Naive thymus-derived CD4-positive, alpha-beta T cell (primary cell): Measurements from ENCODE around the gene HAUS3. TPM values are rescaled to one million over a fixed set of nuclear protein-coding genes. Genes with fewer than 3 reads are reported as not detected.
A peak's percentile ranks its signal among the peaks of the same experiment; 100 is the strongest.

Experiments
- ATAC-seq: fragments of 150-1000 bp; cut with Tn5 transposase; 2 replicates; pipeline ENCODE4 v1.10.0; 2021; ENCODE audit warnings: mild to moderate bottlenecking, moderate library complexity
- CTCF ChIA-PET: fragments of 350-600 bp; sonication (Branson Sonifier 250); formaldehyde crosslinking; loops from one replicate; lab custom pipeline; 2021; ENCODE audit warnings: antibody characterized with exemption; lab: Charles Lee
- POLR2A ChIA-PET: fragments of 350-600 bp; sonication (Branson Sonifier 250); formaldehyde crosslinking; loops from one replicate; lab custom pipeline; 2021; ENCODE audit warnings: antibody characterized with exemption, inconsistent platforms; lab: Charles Lee
- DNase-seq, 9 donors: peaks; one replicate each; pipeline versions ENCODE4 v3.0.0 to v3.0.0-alpha.2; 2020 to 2022; ENCODE audit warnings: mixed read lengths in 1 of 9
- H3K27ac ChIP-seq: one replicate; pipeline ENCODE4 v1.7.0; 2013; ENCODE audit warnings: mild to moderate bottlenecking, low read depth, low read length, moderate library complexity
- H3K27me3 ChIP-seq, 2 donors: one replicate each; pipeline ENCODE4 v1.7.0; 2013; ENCODE audit warnings: low read length in 2 of 2, mild to moderate bottlenecking in 2 of 2, moderate library complexity in 2 of 2; ENCODE audit not compliant: control insufficient read depth in 2 of 2, insufficient read depth in 2 of 2
- H3K36me3 ChIP-seq, 3 experiments: 1 replicate in 2 of 3; 2 replicates in 1 of 3; pipeline ENCODE4 v1.7.0; 2013; ENCODE audit warnings: low read length in 3 of 3, mild to moderate bottlenecking in 3 of 3, moderate library complexity in 1 of 3; ENCODE audit not compliant: insufficient read depth in 3 of 3, control insufficient read depth in 2 of 3
- H3K4me1 ChIP-seq, 2 donors: one replicate each; pipeline ENCODE4 v1.7.0; 2013; ENCODE audit warnings: low read length in 2 of 2, mild to moderate bottlenecking in 2 of 2, moderate library complexity in 1 of 2; ENCODE audit not compliant: control insufficient read depth in 2 of 2, insufficient read depth in 2 of 2
- H3K4me3 ChIP-seq: 2 replicates; pipeline ENCODE4 v1.7.0; 2013; ENCODE audit warnings: mild to moderate bottlenecking, low read length
- H3K9me3 ChIP-seq, 3 experiments: 1 replicate in 2 of 3; 2 replicates in 1 of 3; pipeline ENCODE4 v1.7.0; 2013; ENCODE audit warnings: low read length in 3 of 3; ENCODE audit not compliant: control insufficient read depth in 2 of 3
- H3K27ac Mint-ChIP-seq, 9 donors: one replicate each; pipeline ENCODE4 v1.8.0; 2020 to 2022; ENCODE audit warnings: mixed read lengths in 9 of 9, mild to moderate bottlenecking in 8 of 9, moderate library complexity in 5 of 9, inconsistent platforms in 2 of 9
- H3K27me3 Mint-ChIP-seq, 5 donors: one replicate each; pipeline ENCODE4 v1.8.0; 2021 to 2022; ENCODE audit warnings: mixed read lengths in 5 of 5, mild to moderate bottlenecking in 1 of 5
- H3K36me3 Mint-ChIP-seq, 5 donors: one replicate each; pipeline ENCODE4 v1.8.0; 2020 to 2022; ENCODE audit warnings: mixed read lengths in 5 of 5, mild to moderate bottlenecking in 3 of 5, inconsistent platforms in 1 of 5
- H3K4me1 Mint-ChIP-seq, 7 donors: one replicate each; pipeline ENCODE4 v1.8.0; 2020 to 2022; ENCODE audit warnings: mixed read lengths in 7 of 7, mild to moderate bottlenecking in 3 of 7, inconsistent platforms in 1 of 7
- H3K4me3 Mint-ChIP-seq, 10 donors: one replicate each; pipeline ENCODE4 v1.8.0; 2020 to 2022; ENCODE audit warnings: mild to moderate bottlenecking in 10 of 10, mixed read lengths in 10 of 10, moderate library complexity in 6 of 10, inconsistent platforms in 2 of 10
- H3K9me3 Mint-ChIP-seq, 11 donors: one replicate each; pipeline ENCODE4 v1.8.0; 2020 to 2022; ENCODE audit warnings: mixed read lengths in 11 of 11, mild to moderate bottlenecking in 4 of 11, inconsistent platforms in 1 of 11, moderate library complexity in 1 of 11
- intact Hi-C, 2 donors: fragments of 100-400 bp; cut with micrococcal nuclease; formaldehyde crosslinking; loops; one replicate each; pipeline ENCODE4 v1.15.1; 2023
- polyA plus RNA-seq, 2 donors: library from polyadenylated mRNA; unstranded; fragments of 300-500 nt; fragmentation: Illumina TruSeq; gene quantifications; one replicate each; pipeline ENCODE4 v1.2.3, GENCODE V29; 2021
- total RNA-seq, 6 experiments: library from RNA in 5 of 6; stranded (reverse) in 5 of 6; gene quantifications; 1 replicate in 5 of 6; 2 replicates in 1 of 6; pipeline ENCODE4 v1.2.3 and lab custom pipeline; 2021 to 2026

Gene HAUS3
- total and polyA plus RNA-seq, 7 experiments from 2014 or later = 18.5 to 88.2 (median 33.4) TPM

DNA sequence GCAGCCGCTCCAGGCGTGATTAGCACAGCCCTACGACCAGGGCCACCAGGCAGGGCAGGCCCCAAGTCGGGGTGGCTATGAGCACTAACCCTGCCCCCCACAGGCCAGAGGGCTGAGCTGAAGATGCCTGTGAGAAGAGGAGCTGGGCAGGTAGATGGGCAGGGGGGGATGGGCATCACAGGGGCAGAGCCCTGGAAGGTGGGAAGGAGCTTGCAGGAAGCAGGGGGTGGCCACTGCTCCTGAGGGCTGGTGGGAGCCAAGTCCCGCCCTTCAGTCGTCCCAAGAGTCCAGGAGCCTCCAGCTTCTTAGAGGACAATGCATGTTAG lies 27.2 kb upstream of the HAUS3 start:
- Mint-ChIP-seq H3K27ac (no peak overlapping the region), H3K4me1 (peaks cover 0 to 4% (median 0%) of the 10 kb centered on the region in 7 donors), H3K36me3 (peaks cover 0 to 8% (median 3%) of the 10 kb centered on the region in 5 donors), H3K9me3 (peaks cover 0 to 1% (median 0%) of the 10 kb centered on the region in 11 donors), H3K27me3 (no peaks in the 10 kb centered on the region), H3K4me3 (no peak overlapping the region)
- H3K27me3 ChIP-seq = no peaks in the 10 kb centered on the region
- no peak overlapping the region for H3K27ac ChIP-seq
- no peak for DNase-seq
- ATAC-seq = no peak
- intact Hi-C loops = no loop called here
- no peaks in the 10 kb centered on the region for H3K36me3 ChIP-seq
- no peaks in the 10 kb centered on the region for H3K4me1 ChIP-seq
- H3K4me3 ChIP-seq = no peak overlapping the region
- H3K9me3 ChIP-seq = no peaks in the 10 kb centered on the region
- POLR2A ChIA-PET = no interaction called here
- CTCF ChIA-PET = no interaction called here

DNA sequence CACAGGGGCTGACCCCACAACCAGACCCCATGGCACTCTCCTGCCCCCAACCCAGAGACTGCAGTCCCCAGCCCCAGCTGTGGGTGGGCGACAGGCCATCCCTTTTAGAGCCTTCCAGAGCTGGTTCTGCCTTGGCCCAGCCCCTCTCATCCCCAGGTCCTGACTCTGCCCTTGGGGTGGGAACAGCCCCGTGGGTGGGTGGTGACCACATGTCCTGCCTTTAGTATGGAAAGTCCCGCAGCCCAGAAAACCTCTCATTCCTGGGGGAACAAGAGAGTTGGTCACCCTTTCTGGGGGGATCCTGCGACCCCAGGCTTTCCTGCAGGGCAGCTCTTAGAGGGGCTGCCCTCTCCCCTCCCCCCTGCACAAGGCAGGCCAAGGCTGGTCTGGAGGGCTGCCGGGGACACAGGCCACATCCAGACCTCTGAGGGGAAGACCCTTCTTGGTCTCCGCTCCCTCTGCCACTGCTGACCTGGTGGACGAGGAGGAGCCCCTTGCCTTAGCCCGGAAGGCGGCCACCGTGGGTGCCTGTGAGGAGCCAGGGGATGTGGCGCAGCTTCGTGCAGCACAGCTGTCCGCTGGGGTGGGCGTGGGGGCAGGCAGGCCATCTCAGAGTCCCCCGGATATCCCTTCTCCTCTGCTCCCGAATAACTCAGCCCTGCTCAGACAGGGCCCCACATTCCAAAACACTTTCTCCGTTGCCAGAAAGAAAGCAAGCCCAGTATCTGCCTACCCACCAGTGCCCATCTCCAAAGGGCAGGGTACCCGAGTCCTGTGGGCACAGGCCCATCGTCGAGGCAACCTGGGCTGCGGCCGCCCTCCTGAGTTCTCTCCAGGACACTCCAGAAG lies 26.7 kb upstream of the HAUS3 start:
- Mint-ChIP-seq H3K27me3 (no peaks in the 10 kb centered on the region), H3K27ac (peak overlapping the region in 1 of 9 donors; percentile 25), H3K36me3 (peaks cover 0 to 8% (median 3%) of the 10 kb centered on the region in 5 donors), H3K4me1 (peaks cover 0 to 4% (median under 1%) of the 10 kb centered on the region in 7 donors), H3K4me3 (no peak overlapping the region), H3K9me3 (peaks cover 0 to 1% (median 0%) of the 10 kb centered on the region in 11 donors)
- CTCF ChIA-PET = no interaction called here
- ATAC-seq = no peak
- H3K27ac ChIP-seq = no peak overlapping the region
- DNase-seq = no peak
- H3K4me1 ChIP-seq = no peaks in the 10 kb centered on the region
- no peaks in the 10 kb centered on the region for H3K27me3 ChIP-seq
- H3K4me3 ChIP-seq = no peak overlapping the region
- intact Hi-C loops = no loop called here
- no peaks in the 10 kb centered on the region for H3K9me3 ChIP-seq
- no peaks in the 10 kb centered on the region for H3K36me3 ChIP-seq
- POLR2A ChIA-PET = interaction anchor here (1.3 kb wide), 1 partner anchor 125 kb away, joined by 3 read pairs; no protein-coding TSS in a partner anchor

DNA sequence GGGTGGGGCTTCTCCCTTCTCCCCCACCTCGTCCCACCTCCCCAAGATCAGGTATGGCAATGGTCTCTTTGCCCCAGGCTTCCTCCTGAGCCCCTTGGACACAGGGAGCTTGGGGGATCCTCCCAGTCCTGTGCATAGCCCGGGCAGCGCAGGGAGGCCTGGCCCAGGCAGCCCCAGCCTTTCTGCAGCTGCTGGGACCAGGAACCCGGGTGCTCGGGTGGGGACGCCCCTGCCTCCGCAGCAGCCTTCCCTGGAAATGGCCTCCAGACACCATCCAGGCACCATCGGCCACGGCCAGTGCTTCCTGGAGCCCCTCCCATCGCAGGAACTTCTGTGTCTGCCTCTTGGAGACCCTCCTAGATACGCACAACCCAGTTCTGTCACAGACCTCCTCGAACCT lies 25.9 kb upstream of the HAUS3 start:
- intact Hi-C loops = no loop called here
- H3K36me3 Mint-ChIP-seq = peaks cover 0 to 8% (median 0%) of the 10 kb centered on the region in 5 donors
- DNase-seq = no peak

DNA sequence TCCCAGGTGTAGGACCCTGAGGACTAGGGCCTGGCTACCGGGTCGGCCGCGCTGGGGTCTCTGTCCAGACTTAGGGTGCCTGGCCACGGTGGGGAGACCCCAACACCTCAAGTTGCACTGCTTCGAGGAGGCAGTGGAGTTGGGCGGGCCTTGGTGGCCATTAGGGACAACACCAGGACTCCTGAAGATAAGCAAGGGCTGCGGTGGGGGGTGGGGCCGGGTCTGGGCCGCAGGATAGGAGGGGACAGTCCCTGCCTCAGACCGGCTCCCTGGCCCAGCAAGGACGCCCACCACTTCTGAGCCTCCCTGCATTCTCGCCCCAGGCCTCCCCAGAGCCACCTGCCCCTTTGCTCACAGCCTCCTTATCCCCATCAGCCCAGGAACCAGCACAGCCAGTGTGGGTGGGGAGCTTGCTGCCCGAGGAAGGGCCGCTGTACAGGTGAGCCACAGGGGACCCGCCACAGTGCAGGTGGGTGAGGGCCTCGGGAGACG lies 25.4 kb upstream of the HAUS3 start:
- Histone ChIP-seq H3K27ac (no peak overlapping the region), H3K27me3 (no peaks in the 10 kb centered on the region), H3K36me3 (no peaks in the 10 kb centered on the region), H3K4me1 (peaks cover 0 to 7% of the 10 kb centered on the region in 2 donors), H3K9me3 (no peaks in the 10 kb centered on the region), H3K4me3 (no peak overlapping the region)
- peaks cover 0 to 1% (median 0%) of the 10 kb centered on the region in 11 donors for H3K9me3 Mint-ChIP-seq
- no peak overlapping the region for H3K4me3 Mint-ChIP-seq
- POLR2A ChIA-PET = interaction anchor here (0.6 to 1.3 kb wide), 2 partner anchors 21 to 126 kb away, joined by 3 to 5 read pairs; no protein-coding TSS in a partner anchor
- intact Hi-C loops = no loop called here
- ATAC-seq = no peak
- no peak overlapping the region for H3K27ac Mint-ChIP-seq
- peaks cover 0 to 6% (median 0%) of the 10 kb centered on the region in 5 donors for H3K36me3 Mint-ChIP-seq
- no peaks in the 10 kb centered on the region for H3K27me3 Mint-ChIP-seq
- no peak for DNase-seq
- H3K4me1 Mint-ChIP-seq = peaks cover 0 to 6% (median 1%) of the 10 kb centered on the region in 7 donors
- CTCF ChIA-PET = interaction anchor here (0.5 kb wide), 1 partner anchor 46 kb away, joined by 3 read pairs; no protein-coding TSS in a partner anchor

More for the DNA sequence above, 25.9 kb upstream of the HAUS3 start:
- no peak overlapping the region for H3K4me3 ChIP-seq
- no peak overlapping the region for H3K4me3 Mint-ChIP-seq
- H3K27ac Mint-ChIP-seq = no peak overlapping the region
- no peaks in the 10 kb centered on the region for H3K9me3 ChIP-seq
- no peak overlapping the region for H3K27ac ChIP-seq
- H3K4me1 ChIP-seq = peaks cover 0 to 4% of the 10 kb centered on the region in 2 donors
- ChIA-PET POLR2A (interaction anchor here (1.3 kb wide), 1 partner anchor 126 kb away, joined by 3 read pairs; no protein-coding TSS in a partner anchor), CTCF (no interaction called here)
- no peaks in the 10 kb centered on the region for H3K27me3 ChIP-seq
- ATAC-seq = no peak
- H3K36me3 ChIP-seq = no peaks in the 10 kb centered on the region
- H3K4me1 Mint-ChIP-seq = peaks cover 0 to 6% (median 2%) of the 10 kb centered on the region in 7 donors
- H3K27me3 Mint-ChIP-seq = no peaks in the 10 kb centered on the region
- H3K9me3 Mint-ChIP-seq = peaks cover 0 to 1% (median 0%) of the 10 kb centered on the region in 11 donors

DNA sequence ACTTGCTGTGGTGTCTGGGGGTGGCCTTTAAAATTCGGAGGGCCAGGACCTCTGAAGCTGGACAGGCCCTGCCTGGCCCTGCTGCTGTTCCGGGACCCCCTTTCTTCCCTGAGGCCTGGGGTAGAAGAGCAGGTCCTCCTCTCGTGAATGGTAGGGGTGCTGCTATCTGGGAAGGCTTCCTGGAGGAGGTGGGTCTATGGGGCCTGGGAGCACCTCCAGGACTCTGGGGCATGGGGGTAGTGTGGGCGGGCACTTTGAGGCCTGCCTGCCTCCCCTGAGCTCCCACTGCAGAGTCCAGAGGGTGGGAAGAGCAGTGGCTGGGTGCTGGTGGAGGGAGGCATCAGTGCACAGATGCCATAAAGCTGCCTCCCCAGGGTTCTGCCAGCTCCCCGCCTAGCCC lies 24.9 kb upstream of the HAUS3 start:
- Histone ChIP-seq H3K4me1 (peaks cover 0 to 7% of the 10 kb centered on the region in 2 donors), H3K4me3 (no peak overlapping the region), H3K27ac (no peak overlapping the region), H3K27me3 (no peaks in the 10 kb centered on the region), H3K9me3 (no peaks in the 10 kb centered on the region), H3K36me3 (no peaks in the 10 kb centered on the region)
- DNase-seq (no peak), ATAC-seq (no peak)
- ChIA-PET POLR2A (interaction anchor here (0.6 kb wide), 1 partner anchor 22 kb away, joined by 5 read pairs; no protein-coding TSS in a partner anchor), CTCF (no interaction called here)
- no peak overlapping the region for H3K4me3 Mint-ChIP-seq
- H3K27ac Mint-ChIP-seq = peak overlapping the region in 1 of 9 donors; percentile 51
- H3K36me3 Mint-ChIP-seq = peaks cover 0 to 4% (median 0%) of the 10 kb centered on the region in 5 donors
- peaks cover 0 to 6% (median 0%) of the 10 kb centered on the region in 7 donors for H3K4me1 Mint-ChIP-seq
- intact Hi-C loops = no loop called here
- H3K9me3 Mint-ChIP-seq = peaks cover 0 to 1% (median 0%) of the 10 kb centered on the region in 11 donors
- no peaks in the 10 kb centered on the region for H3K27me3 Mint-ChIP-seq

DNA sequence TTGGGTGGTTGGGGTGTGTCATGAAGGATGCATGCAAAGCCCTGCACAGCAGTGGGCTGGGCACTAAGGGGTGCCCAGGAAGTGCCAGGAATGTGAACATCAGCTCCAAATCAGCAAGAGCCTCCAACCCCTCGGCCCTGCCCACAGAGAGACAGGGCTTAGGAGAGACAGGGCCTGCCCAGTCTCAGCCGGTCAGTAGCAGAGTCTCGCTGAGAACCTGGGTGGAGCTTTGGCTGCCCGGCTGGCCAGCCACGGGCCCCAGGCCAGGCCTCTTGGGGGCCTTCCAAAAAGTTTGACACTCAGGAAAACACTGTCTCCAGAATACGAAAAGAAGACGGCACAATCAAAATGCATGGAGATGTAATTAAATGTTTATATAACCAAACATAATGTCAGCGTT lies 24.3 kb upstream of the HAUS3 start:
- Histone ChIP-seq H3K4me1 (peaks cover 0 to 7% of the 10 kb centered on the region in 2 donors), H3K36me3 (no peaks in the 10 kb centered on the region), H3K27ac (no peak overlapping the region), H3K4me3 (no peak overlapping the region), H3K27me3 (no peaks in the 10 kb centered on the region), H3K9me3 (no peaks in the 10 kb centered on the region)
- no peaks in the 10 kb centered on the region for H3K27me3 Mint-ChIP-seq
- peaks cover 0 to 6% (median 0%) of the 10 kb centered on the region in 7 donors for H3K4me1 Mint-ChIP-seq
- DNase-seq = no peak
- CTCF ChIA-PET = no interaction called here
- H3K9me3 Mint-ChIP-seq = peaks cover 0 to 1% (median 0%) of the 10 kb centered on the region in 11 donors
- POLR2A ChIA-PET = no interaction called here
- intact Hi-C loops = no loop called here
- peak overlapping the region in 1 of 9 donors; percentile 51 for H3K27ac Mint-ChIP-seq
- H3K36me3 Mint-ChIP-seq = peaks cover 0 to 4% (median 0%) of the 10 kb centered on the region in 5 donors
- no peak for ATAC-seq
- no peak overlapping the region for H3K4me3 Mint-ChIP-seq
